NCI-H82 treated with DMSO at 0.1 percent for 48 hours (cell line): ENCODE data around the gene PIK3CG.
"Not testable (repeated sequence)": the region's sequence is repeated elsewhere in the genome, so short reads cannot be mapped to it uniquely, and the experiment has no call there.

Source experiments
- DNase-seq: peaks from one replicate; lab custom pipeline; 2025; ENCODE audit not compliant: unreplicated experiment; lab: John Stamatoyannopoulos, UW

Gene PIK3CG

DNA sequence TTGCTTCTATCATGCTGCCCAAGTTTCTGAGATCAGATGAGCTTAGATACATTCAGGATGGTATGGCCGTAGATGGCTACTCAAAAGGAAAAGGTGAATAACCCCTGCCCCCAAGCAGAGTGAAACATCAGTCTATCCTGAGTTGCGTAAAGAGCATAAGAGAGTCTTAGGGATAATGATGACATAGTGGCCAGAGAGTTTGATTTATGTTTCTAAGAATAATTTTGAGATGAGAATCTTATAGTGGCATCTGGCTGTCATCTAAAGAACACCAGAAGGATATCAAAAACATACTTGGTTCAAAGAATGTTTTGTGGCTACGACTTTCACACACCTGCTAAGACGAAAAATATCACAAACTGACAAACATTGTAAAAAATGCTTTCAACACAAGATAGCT is 20.6 kb downstream of the PIK3CG start:
- no peak for DNase-seq

DNA sequence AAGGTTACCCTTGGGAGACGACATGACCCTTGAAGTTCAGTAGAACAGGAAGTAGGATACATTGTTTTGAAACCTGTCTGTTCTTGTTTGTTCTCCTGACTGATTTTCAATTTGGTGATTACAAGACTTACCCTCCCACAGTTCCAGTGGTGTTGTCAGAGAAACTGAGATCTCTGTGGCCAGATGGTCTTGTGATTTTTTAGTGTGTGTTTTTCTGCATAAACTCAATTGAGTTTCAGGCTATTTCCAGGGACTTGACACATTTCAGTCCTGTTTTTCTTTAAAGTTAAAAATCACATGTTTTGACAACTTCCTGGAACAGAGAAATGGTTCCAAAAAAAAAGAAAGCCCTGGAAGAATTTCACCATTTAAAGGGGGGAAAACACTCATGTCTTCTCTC is 22.3 kb downstream of the PIK3CG start:
- DNase-seq: no peak

DNA sequence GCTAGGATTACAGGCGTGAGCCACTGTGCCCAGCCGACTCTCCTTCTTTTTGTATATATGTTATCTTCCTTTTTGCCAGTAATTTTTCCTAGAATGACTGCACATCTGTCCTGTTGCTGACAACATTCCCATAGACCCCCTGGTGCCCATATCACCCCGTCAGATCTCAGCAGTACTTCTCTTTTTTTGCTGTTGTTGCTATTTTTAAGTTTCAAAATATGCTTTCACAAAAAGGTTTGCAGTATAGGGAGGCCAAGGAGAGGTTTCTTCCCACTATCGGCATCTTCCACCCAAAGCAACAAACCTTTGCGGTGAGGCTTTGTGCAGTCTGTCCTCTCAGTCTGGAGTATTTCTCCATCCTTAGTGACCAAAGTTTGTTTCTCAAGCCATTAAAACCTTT is 23.1 kb downstream of the PIK3CG start:
- no peak for DNase-seq

DNA sequence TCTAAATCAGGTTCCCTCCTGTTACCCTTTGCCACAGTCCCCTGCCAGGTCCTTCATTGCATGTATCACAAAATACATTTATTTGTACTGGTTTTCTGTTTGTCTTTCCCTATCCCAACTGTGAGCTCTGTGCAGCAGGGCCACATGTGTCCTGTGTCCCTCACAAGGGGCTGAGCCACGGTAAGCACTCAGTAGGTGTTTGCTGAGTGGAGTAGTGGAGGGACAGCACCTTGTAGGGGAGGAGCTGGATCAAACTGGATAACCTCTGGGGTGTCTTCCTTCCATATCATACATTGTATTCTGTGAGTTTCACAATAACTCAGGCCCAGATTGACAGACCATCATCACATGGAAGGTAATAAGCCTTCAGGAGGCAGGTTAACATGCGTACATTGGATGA is 25.9 kb downstream of the PIK3CG start:
- DNase-seq: no peak

DNA sequence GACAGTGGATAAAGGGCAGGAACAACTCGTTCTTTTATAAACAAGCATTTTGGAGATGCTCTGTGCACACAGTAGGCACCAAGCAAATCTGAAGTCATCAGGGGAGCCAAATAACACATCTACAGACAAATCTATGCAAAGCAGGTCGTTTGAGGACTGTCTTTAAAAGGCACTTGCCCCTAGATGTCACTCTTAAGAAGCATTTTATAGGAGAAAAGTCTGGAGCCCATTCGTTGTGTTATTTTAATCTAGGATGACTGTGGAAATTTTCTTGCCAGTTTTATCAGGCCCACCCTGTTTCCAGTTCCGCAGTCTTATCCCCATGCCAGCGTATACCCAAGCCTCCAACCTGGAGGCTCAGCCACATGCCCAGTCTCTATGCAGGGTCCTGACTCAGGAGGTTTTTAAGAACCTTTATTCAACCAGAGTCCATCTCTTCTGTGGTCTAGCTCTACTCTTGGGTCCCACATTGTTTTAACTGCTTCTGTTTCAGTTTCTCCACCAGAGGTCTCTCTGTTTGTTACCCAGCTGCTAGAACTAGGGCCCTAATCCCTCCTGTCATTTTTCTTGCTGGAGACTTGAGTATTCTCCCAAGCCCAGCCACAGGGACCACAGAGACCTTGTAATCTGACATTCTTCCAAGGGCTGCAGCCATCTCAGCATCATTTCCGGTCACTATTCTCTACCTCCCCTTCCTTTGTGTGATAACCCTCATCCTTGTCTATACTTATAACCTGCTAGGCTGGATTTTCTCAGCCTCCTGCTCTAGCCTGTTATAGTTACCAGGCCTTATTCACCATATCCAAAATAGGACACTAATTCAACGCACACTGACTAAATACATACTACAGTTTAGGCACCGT is 26.7 kb downstream of the PIK3CG start:
- DNase-seq: no peak

DNA sequence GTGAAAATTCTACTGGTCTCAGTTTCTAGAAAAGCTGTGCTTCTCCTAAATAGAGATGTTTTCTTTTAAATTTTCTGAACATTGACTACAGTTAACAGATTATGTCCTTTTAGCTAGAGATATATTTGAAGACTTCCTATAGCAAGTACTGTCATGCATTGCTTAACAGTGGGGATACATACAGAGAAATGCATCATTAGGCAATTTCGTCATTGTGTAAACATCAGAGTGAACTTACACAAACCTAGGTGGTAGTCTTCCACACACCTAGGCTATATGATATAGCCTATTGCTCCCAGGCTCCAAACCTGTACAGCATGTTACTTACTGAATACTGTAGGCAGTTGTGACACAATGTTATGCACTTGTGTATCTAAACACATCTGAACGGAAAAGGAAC is 28.5 kb downstream of the PIK3CG start:
- DNase-seq: no peak

DNA sequence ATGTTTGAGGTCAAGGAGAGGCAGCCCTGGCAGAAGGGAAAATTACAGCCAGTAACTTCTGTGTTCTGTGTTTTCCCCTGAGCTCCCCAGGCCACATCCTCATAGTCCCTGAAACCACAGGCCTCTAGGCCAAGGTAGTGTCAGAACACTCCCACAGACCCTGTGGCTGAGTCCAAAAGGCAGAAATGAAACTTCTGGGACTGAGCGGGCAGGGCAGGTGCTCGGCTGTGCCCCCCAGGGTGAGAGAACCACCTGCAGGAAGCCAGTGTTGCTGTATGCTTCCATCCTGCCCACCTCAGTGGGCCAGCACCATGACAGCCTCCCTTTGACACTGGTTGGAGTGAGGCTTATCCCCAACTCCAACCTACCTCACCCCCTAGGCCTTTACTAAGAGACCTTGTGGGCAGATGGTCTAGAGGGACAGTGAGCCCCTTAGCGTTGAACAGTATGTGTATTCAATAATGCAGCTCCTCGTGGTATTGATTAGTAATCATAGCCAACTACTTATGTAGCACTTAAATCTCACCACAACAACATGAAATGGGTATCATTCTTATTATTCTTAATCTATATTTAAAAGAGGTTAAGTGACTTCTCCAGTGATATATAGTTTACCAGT is 30.3 kb downstream of the PIK3CG start:
- DNase-seq: no peak

DNA sequence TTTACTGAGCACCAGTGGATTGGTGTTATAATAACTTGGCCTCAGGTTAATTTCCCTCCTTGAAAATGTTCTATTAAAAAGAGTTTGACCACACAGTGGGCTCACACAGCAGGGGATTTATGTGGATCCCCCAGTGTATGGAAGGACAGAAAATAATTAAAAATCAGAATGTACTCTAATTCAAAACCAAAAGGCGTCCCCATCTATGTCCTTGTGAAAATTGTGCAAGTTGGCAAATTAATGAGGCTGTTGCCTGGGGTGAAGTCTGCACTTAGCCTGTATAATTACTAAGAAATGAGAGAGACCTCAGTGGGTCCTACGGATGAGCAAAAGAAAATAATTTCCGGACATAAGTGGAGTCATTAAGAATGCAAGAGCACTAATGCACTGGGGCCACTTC is 31.1 kb downstream of the PIK3CG start:
- DNase-seq: no peak

DNA sequence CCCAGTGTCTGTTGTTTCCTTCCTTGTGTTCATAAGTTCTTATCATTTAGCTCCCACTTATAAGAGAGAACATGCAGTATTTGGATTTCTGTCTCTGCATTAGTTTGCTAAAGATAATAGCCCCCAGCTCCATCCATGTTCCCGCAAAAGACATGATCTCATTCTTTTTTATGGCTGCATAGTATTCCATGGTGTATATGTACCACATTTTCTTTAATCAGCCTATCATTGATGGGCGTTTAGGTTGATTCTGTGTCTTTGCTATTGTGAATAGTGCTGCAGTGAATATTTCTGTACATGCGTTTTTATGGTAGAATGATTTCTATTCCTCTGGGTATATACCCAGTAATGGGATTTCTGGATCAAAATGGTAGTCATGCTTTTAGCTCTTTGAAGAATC is 32.5 kb downstream of the PIK3CG start:
- DNase-seq: not testable (repeated sequence)

DNA sequence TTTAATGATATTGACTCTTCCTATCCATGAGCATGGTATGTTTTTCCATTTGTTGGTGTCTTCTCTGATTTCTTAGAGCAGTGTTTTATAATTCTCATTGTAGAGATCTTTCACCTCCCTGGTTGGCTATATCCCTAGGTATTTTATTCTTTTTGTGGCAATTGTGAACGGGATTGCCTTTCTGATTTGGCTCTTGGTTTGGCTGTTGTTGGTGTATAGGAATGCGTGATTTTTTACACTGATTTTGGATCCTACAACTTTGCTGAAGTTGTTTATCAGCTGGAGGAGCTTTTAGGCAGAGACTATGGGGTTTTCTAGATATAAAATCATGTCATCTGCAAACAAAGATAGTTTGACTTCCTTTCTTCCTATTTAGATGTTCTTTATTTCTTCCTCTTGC is 33.9 kb downstream of the PIK3CG start:
- not testable (repeated sequence) for DNase-seq

DNA sequence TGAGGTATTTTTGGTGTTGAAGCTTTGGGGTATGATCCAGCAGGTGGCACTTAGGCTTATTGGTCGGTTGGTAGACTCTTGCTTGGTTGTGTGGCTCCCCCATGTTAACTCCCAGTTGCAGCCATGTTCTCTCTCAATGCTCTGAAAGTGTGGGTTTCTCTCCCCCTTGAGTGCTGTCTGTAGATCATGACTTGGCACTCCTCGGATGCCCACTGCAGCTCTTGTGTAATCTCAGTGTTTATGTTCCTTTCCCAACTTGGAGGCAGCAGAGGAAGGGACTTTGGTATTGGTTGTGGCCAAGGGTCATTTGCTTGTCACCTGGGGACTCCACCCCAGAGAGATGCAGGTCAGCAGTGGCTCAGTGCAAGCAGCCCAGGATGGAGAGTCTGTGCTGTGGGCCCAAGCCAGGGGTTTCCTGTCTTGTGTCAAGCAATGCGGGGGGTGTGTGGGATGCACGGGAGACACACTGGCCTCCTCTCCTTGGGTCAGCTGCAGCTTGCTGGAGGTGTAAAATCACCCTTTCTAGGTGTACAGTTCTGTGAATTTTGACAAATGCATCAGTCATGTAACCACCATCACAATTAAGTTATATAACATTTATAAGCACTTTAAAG is 36.9 kb downstream of the PIK3CG start:
- no peak for DNase-seq

DNA sequence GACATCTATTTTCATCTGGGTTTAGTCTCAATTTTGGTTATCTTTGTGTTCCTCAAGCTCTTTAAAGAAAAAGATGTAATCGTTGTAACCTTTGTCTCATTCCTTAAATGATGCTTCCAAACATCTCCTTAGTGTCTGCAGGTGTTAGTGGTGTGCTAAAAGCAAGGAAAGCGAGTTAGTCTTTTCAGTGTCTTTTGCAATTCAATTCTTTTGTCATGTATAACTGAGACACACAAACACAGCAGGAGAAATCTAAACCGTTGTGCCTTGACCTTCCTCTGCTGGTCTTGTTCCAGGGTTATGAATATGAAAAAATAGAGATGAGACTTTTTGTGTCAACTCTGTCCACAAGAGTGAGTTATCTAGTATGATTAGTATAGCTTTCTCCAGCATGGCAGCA is 40.7 kb downstream of the PIK3CG start:
- DNase-seq: no peak

DNA sequence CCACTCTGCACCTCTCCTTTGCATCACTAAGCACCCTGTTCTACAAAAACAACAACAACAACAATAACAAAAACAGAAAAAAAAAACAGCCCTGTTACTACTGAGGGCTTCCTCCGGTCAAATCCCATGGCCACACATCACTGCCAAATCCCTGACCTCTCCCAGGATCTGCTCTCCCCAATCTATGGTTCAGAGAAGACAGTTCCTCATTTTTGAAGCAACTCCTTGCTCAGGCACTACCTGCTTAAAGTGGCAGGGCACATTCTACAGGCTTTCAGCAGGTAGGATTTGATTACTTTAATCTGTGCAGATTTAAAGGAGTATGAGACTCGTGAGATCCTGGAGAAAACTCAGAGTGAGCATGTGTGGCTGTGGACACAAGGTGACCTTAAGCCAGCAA is 46.9 kb downstream of the PIK3CG start:
- DNase-seq: no peak

DNA sequence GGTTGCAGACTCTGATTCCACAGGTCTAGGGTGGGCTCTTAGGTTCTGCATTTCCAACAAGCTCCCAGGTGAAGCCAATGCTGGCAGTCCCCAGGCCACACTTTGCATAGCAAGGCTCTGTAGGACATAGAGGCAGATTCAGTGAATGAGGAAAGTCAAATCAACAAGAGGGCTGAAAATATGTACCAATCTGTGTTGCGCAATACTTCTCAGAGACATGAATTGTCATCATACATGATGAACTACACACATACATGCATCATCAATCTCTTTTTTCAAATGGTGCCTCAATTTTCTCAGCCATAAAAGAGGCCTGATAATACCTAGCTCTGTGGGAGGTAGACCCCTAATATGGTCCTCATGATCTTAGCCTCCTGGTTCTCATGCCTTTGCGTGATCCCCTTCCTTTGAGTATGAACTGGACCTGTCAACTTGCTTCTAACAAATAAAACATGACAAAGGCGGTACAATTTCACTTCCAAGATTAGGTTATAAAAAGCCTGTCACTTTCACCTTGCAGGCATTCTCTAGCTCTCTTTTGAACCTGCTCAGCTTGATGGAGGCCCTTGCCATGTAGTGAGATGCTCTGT is 49.0 kb downstream of the PIK3CG start:
- no peak for DNase-seq

DNA sequence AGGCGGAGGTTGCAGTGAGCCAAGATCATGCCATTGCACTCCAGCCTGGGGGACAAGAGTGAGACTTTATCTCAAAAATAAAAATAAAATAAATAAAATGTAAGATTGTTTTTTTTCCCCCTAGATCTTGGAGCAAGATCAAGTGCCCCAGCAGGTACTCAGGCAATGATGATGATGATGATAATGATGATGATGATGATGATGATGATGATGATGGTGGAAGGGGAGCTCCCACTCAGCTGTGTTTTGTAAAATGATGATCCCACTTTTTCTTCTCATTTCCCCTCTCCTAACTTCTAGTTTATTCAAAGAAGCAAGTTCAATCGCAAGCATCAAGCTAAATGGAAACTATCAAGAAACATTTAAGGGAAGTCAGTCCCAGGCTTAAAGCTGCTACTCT is 50.3 kb downstream of the PIK3CG start:
- no peak for DNase-seq

DNA sequence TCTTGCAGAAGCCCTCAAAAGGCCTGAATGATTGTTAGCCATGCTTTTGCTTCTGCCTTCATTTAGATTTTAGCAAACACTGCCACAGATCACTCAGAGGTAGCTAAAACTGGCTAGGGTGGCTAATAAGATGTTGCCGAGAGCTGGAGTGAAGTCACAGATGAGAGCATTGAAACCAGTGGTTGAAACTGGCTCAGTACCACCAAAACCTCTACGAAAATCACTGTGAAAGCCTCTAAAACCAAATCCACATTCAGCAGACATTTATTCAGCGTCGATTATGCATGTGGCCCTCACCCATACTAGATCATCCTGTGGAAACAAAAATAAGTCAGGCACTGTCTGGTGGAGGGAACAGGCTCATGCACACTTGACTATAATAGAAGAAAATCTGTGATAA is 50.8 kb downstream of the PIK3CG start:
- DNase-seq: no peak

DNA sequence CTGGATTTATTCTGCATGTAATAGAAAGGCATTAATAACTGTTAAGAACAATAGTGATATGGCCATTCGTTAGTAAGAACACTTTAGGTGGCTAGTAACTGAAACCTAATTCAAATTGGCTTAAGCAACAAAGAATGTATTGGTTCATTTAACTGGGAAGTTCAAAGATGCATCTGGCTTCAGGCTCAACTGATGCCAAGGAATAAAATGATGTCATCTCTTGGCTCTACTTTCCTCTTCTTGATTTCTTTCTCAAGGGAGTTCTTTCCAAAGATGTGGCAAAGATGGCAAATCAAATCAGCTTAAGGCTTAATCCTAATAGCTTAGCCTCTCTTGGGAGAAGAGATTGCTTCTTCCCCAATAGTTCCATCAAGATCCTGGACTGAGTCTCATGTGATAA is 51.6 kb downstream of the PIK3CG start:
- no peak for DNase-seq

DNA sequence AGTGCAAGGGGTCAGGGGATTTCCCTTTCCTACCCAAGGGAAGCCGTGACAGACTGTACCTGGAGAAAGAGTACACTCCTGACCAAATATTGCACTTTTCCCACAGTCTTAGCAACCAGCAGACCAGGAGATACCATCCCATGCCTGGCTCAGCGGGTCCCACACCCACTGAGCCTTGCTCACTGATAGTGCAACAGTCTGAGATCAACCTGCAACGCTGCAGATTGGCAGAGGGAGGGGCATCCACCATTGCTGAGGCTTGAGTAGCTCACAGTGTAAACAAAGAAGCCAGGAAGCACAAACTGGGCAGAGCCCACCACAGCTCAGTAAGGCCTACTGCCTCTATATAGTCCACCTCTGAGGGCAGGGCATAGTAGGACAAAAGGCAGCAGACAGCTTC is 53.9 kb downstream of the PIK3CG start:
- DNase-seq: no peak

DNA sequence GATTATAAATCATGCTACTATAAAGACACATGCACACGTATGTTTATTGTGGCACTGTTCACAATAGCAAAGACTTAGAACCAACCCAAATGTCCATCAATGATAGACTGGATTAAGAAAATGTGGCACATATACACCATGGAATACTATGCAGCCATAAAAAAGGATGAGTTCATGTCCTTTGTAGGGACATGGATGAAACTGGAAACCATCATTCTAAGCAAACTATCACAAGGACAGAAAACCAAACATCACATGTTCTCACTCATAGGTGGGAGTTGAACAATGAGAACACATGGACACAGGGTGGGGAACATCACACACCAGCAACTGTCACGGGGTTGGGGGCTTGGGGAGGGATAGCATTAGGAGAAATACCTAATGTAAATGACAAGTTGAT is 59.4 kb downstream of the PIK3CG start:
- not testable (repeated sequence) for DNase-seq

DNA sequence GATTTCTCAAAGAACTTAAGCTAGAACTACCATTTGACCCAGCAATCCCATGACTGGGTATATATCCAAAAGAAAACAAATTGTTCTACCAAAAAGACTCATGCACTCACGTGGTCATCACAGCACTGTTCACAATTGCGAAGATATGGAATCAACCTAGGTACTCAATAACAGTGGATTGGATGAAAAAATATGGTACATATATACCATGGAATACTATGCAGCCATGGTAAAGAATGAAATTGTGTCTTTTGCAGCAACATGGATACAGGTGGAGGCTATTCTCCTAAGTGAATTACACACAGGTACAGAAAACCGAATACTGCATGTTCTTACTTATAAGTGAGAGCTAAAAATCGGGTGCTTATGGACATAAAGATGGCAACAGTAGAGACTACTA is 61.8 kb downstream of the PIK3CG start:
- DNase-seq: no peak

DNA sequence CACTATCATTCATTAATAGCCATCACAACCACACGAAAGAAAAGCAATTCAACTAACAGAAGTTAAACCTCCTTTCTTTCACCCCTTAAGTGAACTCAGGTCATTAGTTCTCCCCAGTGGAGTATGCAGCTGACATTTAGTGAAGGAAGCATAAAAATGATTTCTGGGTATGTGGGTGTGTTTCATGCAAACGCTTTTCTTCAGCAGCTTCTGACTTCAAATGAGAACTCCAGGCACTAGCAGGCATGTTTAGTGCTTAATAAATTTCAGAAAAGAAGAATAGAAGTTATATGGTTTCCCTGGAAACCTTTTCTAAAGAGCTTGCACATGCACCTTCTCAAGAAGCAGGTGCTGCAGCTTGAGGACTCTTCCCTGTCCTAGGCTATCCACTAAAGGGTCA is 62.5 kb downstream of the PIK3CG start:
- no peak for DNase-seq

DNA sequence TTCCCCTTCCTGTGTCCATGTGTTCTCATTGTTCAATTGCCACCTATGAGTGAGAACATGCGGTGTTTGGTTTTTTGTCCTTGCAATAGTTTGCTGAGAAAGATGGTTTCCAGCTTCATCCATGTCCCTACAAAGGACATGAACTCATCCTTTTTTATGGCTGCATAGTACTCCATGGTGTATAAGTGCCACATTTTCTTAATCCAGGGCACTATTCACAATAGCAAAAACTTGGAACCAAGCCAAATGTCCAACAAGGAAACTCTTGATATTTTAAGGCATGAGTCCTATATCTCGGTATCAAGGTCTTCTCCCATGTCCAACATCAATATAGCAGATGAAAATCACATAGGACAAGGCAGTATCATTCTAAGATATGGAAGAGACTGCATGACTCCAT is 64.5 kb downstream of the PIK3CG start:
- DNase-seq: not testable (repeated sequence)
